Rectal smooth muscle tissue (tissue), 1 donor: ENCODE data around the gene SEC14L1.

Experiments used
- H3K27ac ChIP-seq: one replicate; pipeline ENCODE4 v1.7.0; 2013; ENCODE audit warnings: low read depth, low read length, inconsistent platforms
- H3K27me3 ChIP-seq: one replicate; pipeline ENCODE4 v1.7.0; 2013; ENCODE audit warnings: low read length; ENCODE audit not compliant: control insufficient read depth, insufficient read depth
- H3K36me3 ChIP-seq: one replicate; pipeline ENCODE4 v1.7.0; 2013; ENCODE audit warnings: low read length; ENCODE audit not compliant: control insufficient read depth, insufficient read depth
- H3K4me1 ChIP-seq: one replicate; pipeline ENCODE4 v1.7.0; 2013; ENCODE audit warnings: low read length; ENCODE audit not compliant: control insufficient read depth, insufficient read depth
- H3K4me3 ChIP-seq: one replicate; pipeline ENCODE4 v1.7.0; 2013; ENCODE audit warnings: low read length
- H3K9ac ChIP-seq: one replicate; pipeline ENCODE4 v1.7.0; 2013; ENCODE audit warnings: low read length

The SEC14L1 gene

DNA sequence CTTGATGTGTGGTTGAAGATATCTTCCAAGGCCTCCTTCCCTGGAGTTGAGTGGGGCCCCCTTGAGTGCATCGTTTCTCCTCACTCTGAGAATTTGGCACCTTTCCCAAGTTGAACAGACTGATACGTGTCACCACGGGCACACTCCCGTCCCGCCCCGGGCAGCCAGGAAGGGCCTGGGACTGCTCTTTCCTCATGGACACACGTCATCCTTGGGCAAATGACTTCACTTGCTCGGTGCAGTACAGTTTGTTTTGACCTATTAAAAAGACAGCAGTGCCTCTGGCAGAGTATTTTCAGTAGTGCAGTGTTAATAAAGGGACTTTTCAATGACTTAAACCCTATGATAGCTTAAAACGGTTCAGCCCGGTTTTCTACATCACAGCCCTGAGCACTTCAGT, 59.9 kb downstream of the SEC14L1 start:
- Histone ChIP-seq H3K27ac (no peak overlapping the region), H3K36me3 (peaks cover 24% of the 10 kb centered on the region)

DNA sequence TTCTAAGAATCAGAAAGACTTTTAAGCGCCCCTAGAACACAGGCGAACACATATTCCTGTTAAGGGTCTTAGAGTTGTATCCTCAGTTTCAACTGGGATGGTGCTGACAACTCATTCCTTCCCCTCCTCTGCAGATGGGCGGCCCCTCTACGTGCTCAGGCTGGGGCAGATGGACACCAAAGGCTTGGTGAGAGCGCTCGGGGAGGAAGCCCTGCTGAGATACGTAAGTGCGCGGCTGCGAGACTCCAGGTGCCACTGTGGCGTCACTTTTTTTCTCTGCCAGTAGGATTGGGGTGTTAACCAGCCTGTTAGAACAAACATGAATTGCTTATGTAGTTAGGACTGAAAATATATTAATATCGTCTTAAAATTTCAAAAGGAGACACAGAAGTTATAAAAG, 62.7 kb downstream of the SEC14L1 start:
- no peak overlapping the region for H3K4me3 ChIP-seq
- no peaks in the 10 kb centered on the region for H3K27me3 ChIP-seq
- peaks cover 17% of the 10 kb centered on the region for H3K36me3 ChIP-seq
- peaks cover 5% of the 10 kb centered on the region for H3K4me1 ChIP-seq
- no peak overlapping the region for H3K9ac ChIP-seq
- H3K27ac ChIP-seq: no peak overlapping the region

More for the DNA sequence above, 59.9 kb downstream of the SEC14L1 start:
- no peaks in the 10 kb centered on the region for H3K27me3 ChIP-seq
- H3K4me3 ChIP-seq: no peak overlapping the region
- H3K9ac ChIP-seq: no peak overlapping the region
- no peaks in the 10 kb centered on the region for H3K4me1 ChIP-seq

DNA sequence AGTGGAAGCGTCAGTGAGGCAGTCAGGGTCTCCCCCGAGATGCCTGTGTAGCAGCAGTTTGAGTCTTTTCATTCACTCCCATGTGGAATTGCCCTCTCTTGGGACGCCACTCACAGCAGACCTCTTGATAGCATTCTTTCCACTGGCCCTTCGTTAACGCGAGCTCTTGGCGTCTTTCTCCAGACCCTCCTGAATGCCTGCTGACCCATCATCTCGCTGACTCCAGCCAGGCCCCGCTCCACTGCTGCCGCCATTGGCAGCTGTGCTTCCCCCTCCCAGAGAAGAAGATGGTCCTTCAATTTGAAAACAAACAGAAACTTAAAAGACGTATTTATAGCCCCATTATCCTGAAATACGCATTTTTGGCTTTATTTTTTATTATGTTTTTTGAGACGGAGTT, 63.1 kb downstream of the SEC14L1 start:
- Histone ChIP-seq H3K27me3 (no peaks in the 10 kb centered on the region), H3K4me1 (peaks cover 7% of the 10 kb centered on the region), H3K27ac (no peak overlapping the region), H3K4me3 (no peak overlapping the region), H3K36me3 (peaks cover 21% of the 10 kb centered on the region), H3K9ac (no peak overlapping the region)

DNA sequence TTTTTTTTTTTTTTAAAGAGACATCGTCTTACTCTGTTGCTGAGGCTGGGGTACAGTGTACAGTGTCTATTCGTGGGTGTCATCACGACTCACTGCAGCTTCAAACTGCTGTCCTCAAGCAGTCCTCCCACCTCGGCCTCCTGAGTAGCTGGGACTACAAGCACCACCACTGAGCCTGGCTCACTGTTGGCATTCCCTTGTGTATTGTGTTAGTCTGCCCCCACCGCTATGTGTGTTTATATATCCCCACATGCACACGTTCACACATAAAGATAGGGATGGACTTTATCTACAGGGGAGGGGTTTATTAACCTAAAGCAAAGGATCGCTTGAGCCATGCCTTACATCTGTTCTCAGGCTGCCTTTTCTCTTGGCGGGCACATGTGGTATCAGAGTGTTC, 63.8 kb downstream of the SEC14L1 start:
- Histone ChIP-seq H3K27me3 (no peaks in the 10 kb centered on the region), H3K4me3 (no peak overlapping the region), H3K36me3 (peaks cover 24% of the 10 kb centered on the region), H3K9ac (no peak overlapping the region), H3K4me1 (peaks cover 7% of the 10 kb centered on the region), H3K27ac (no peak overlapping the region)

DNA sequence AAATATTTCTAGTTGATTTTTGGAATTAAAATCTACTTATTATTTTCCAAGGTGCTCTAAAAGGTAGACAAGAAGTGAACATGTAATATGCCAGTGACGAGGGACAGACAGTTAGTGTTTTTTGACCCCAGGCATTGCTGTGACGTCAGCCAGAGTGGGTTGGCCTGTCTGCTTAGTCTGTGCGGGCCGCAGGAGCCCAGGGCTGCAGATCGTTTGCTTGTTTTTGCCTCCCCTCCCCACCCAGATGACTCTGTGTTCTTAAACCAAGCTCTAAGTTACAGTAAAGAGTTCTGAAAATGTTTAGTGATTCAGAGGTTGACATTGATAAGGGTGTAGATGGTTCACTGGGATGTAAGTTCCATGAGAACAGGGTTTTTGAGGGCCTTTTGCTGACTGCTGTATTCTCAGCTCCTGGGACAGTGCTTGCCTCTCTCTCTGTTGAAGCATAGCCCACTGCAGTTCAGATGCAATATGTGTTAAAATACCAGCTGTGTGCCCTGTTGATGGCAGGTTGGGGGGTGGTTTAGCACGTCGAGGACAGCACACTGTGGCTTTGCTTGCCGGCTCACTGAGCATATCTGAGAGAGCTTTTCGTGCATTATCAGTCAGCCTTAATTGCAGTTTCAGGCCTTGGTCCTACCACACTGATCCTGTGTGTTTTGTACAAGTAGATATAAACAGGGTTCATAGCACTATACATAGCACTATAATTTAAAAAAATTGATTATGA, 64.8 kb downstream of the SEC14L1 start:
- Histone ChIP-seq H3K4me1 (peaks cover 7% of the 10 kb centered on the region), H3K9ac (no peak overlapping the region), H3K27ac (no peak overlapping the region), H3K36me3 (peaks cover 27% of the 10 kb centered on the region), H3K27me3 (no peaks in the 10 kb centered on the region), H3K4me3 (no peak overlapping the region)

DNA sequence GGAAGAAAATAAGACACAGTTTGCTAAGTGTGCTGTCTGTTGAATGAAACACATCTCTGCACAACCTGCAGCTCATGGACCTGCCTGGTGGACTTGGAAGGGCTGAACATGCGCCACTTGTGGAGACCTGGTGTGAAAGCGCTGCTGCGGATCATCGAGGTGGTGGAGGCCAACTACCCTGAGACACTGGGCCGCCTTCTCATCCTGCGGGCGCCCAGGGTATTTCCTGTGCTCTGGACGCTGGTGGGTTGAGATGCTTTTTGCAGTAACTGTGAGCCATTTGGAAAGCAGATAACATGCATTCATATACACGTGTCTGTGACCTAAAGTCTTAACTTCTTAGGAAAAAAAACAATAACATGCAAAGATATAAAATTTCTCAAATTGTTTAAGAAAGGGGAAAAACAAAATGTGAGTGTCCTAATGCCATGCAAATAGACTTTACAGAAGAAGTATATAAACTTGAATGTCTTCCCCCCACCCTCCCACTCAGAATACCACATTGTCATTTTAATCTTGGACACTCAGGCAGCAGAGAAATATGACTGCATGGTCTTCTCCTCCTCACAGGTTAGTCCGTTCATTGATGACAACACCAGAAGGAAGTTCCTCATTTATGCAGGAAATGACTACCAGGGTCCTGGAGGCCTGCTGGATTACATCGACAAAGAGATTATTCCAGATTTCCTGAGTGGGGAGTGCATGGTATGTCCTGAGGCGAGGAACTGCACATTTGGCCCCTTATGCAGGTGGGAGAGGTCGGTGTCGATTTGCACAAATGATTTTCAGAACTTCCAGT, 65.6 kb downstream of the SEC14L1 start:
- H3K4me1 ChIP-seq: peaks cover 7% of the 10 kb centered on the region
- no peak overlapping the region for H3K9ac ChIP-seq
- peaks cover 31% of the 10 kb centered on the region for H3K36me3 ChIP-seq
- no peak overlapping the region for H3K27ac ChIP-seq
- H3K4me3 ChIP-seq: no peak overlapping the region
- H3K27me3 ChIP-seq: no peaks in the 10 kb centered on the region

DNA sequence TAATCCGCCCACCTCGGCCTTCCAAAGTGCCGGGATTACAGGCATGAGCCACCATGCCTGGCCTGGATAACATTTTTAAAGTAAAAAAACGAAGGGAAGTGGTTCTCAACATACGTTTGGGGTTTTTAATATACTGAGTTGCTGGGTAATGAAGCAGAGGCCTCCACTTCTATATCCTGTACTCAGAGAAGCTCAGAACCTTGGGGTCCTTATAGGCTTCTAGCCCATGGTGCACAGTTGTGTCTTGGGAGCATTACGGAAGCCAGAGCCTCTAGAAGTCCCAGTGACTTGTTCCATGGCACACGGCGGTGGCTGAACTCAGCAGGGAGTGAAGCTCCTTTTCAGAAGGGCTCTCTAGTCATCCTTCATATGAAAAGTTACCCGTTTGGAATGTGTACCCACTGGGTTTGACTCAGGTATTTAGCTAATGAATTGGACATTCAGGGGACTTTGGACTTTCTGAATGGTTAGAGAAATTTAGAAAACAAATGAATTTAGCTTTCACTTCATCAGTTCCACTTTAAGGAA, 67.0 kb downstream of the SEC14L1 start:
- H3K27ac ChIP-seq: peak overlapping the region; percentile 37
- peaks cover 7% of the 10 kb centered on the region for H3K4me1 ChIP-seq

DNA sequence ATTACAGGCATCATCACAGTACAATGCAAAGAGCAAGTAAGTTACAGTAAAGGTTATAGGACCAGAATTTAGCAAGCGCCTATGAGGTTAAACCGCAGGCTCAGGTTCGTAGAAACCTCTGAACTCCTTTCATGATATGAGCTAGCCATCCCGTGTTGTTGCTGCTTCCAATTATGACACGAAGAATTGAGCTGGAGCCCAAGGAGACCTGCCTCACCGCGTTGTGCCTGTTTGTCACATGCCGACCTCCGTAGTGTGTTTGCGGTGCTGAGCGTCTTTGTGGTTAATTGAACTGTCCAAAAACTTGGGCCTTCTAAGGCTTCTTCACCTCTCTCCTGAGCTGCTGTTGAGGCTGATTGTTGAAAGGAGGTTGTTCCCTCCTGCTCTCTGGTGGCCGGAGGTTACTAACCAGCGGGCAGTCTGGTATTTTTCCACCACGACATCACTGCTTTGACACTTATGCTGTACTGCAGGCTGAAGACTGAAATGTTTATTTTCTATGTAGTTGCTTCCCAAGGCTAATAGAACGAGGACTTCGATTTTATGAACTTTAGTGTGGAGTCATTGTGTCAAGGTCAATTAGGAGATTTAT, 67.5 kb downstream of the SEC14L1 start:
- Histone ChIP-seq H3K9ac (no peak overlapping the region), H3K4me1 (peaks cover 7% of the 10 kb centered on the region), H3K27me3 (no peaks in the 10 kb centered on the region), H3K4me3 (no peak overlapping the region), H3K36me3 (peaks cover 48% of the 10 kb centered on the region), H3K27ac (peak overlapping the region; percentile 37)

More for the DNA sequence above, 67.0 kb downstream of the SEC14L1 start:
- Histone ChIP-seq H3K9ac (no peak overlapping the region), H3K36me3 (peaks cover 44% of the 10 kb centered on the region), H3K4me3 (no peak overlapping the region), H3K27me3 (no peaks in the 10 kb centered on the region)

DNA sequence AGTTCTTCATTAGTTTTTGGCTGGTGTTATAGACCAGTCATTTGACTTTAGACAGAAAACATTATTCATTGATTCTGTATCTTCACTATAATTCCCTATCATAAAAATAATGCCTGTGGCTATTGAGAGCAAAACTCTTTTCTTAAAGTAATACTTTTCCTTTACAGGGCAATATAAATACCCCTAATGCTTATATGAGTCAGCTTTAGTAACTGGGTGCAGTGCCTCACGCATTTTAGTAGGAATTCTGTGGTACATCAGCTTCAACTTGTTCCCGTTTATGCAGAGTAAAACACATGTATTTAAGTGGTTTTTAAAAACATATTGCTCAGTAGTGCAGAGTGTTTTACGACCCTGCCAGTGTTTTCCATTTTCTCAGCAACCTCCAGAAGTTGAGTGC, 68.1 kb downstream of the SEC14L1 start:
- Histone ChIP-seq H3K27me3 (no peaks in the 10 kb centered on the region), H3K4me3 (no peak overlapping the region), H3K36me3 (peaks cover 52% of the 10 kb centered on the region), H3K27ac (peak overlapping the region; percentile 37), H3K4me1 (peaks cover 7% of the 10 kb centered on the region), H3K9ac (no peak overlapping the region)

DNA sequence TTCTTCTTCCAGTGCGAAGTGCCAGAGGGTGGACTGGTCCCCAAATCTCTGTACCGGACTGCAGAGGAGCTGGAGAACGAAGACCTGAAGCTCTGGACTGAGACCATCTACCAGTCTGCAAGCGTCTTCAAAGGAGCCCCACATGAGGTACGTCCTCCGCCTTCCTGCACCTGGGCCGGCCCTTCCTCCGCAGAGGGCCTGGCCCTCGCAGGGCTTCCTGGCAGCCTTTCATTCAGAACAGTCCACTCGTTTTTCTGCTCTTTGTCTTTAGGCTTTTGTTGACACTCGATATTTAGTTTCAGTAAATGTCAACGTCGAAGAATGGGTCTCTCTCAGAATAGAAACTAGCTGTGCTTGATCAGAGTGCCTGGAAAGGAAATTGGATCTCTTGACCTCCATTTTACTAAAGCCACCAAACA, 68.6 kb downstream of the SEC14L1 start:
- Histone ChIP-seq H3K9ac (no peak overlapping the region), H3K4me1 (peaks cover 7% of the 10 kb centered on the region), H3K4me3 (no peak overlapping the region), H3K27ac (no peak overlapping the region), H3K27me3 (no peaks in the 10 kb centered on the region), H3K36me3 (peaks cover 55% of the 10 kb centered on the region)

DNA sequence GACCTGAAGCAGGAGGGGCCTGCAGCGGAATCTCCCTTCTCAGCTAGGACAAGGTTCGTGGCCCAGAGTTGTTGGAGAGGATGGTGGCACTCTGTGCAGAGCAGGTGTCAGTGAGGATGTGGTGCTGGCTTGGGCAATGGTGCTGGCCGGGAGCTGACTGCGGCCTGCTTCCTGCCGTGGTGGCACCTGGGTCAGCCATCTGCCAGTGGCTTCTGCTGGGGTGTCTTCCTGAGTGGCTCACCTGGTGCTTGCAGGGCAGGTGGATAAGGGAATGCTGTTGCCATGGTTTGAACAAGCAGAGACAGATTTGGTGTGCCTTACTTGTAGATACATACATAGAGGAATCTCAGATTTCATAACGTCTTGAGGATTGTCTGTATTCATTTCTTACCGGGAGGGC, 69.6 kb downstream of the SEC14L1 start:
- no peak overlapping the region for H3K4me3 ChIP-seq
- H3K4me1 ChIP-seq: peaks cover 7% of the 10 kb centered on the region
- H3K27ac ChIP-seq: no peak overlapping the region
- H3K27me3 ChIP-seq: no peaks in the 10 kb centered on the region
- no peak overlapping the region for H3K9ac ChIP-seq
- peaks cover 57% of the 10 kb centered on the region for H3K36me3 ChIP-seq

DNA sequence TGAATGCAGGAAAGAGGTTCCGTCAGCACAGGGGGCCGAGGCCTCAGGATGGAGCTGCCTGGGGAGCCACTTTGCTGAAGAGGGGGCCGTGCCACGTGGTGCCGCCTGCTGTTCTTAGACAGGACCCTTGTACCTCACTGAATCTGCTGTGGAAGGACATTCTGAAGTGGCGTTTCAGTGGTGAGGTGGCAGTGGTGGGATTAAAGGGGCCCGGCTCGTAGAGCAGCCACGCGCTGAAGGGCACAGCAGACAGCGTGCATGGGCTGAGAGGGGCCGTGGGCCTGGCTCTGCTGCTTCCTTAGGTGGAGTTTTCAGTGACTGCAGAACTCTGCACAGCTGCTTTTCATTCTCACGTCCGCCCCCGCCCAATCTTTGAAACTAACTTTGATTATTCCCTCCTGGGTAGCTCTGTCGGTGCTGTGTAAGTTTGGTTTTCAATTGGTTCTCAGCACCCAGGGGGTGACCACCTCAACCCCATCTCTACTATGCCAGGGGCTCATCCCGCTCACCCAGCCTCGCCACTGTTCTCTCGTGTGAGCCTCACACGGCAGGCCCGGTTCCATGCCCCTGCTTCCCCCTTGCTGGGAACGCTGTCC, 70.3 kb downstream of the SEC14L1 start:
- Histone ChIP-seq H3K36me3 (peaks cover 54% of the 10 kb centered on the region), H3K27me3 (no peaks in the 10 kb centered on the region), H3K27ac (no peak overlapping the region), H3K9ac (no peak overlapping the region), H3K4me1 (peaks cover 7% of the 10 kb centered on the region), H3K4me3 (no peak overlapping the region)
